ENCODE measurements around the gene SARDH.
"Not testable (repeated sequence)": the region's sequence is repeated elsewhere in the genome, so short reads cannot be mapped to it uniquely, and the experiment has no call there.

Gene SARDH

DNA sequence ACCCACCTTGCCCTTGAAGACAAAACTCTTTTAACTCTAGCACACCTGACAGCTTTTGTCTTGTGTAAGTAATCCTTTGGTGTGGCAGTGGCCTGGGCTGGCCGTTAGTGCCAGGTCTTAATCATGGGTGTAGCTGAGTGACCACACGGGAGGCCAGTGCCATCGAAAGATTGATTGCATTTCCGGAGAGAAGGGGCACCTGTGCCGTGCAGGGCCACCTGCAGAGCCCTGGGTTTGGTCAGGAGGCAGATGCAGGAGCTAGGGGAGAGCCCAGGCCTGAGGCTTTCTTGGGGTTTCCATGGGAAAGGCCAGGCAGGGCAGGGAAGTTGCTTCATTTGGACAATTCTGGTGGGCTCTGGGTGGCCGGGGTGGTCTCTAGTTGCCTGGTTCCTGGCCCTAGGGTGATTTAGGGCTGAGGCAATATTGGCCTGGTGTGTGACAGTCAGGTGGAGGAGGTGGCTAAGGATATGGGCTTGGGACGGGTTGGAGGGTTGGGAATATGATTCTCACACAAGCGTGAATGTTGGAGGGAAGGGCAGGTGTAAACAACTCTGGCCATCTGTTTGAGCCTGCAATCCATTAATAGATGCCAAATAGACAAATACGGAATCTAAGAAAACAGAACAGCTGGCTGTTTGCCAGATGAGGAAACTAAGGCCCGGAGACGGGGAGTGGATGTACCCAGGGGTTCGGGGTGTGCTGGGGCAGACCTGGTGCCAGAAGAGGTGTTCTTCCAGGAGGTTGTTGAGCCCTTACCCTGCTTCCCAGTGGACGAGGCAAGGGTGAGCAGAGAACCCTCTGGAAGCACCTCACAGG lies 97.4 kb downstream of the SARDH start:
- no peak for DNase-seq

- no peak for DNase-seq
Observed at GRCh38 chr9:133640160-133640559, 98.0 kb downstream of the SARDH start.

DNA sequence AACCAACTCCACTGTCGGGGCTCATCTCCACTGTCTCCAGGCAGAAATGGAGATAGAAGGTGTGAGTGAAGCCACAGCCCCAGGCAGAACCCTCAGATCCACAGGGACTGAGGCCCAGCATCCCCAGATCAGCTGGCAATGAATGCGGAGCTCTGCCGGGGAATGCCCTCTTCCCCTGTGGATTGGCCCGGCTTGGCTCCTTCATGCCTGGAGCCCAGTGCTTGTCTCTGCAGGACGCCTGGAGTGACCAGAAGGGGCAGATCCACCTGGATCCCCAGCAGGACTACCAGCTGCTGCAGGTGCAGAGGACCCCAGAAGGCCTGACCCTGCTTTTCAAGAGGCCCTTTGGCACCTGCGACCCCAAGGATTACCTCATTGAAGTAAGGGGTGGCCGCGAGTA lies 98.5 kb downstream of the SARDH start:
- no peak for DNase-seq

GRCh38 chr9:133638711-133639110 lies 99.4 kb downstream of the SARDH start:
- DNase-seq, result no peak

- DNase-seq, result no peak
Observed at GRCh38 chr9:133638076-133638475, 100.1 kb downstream of the SARDH start.

- DNase-seq, result no peak
Observed at GRCh38 chr9:133637451-133638055, 100.6 kb downstream of the SARDH start.

DNA sequence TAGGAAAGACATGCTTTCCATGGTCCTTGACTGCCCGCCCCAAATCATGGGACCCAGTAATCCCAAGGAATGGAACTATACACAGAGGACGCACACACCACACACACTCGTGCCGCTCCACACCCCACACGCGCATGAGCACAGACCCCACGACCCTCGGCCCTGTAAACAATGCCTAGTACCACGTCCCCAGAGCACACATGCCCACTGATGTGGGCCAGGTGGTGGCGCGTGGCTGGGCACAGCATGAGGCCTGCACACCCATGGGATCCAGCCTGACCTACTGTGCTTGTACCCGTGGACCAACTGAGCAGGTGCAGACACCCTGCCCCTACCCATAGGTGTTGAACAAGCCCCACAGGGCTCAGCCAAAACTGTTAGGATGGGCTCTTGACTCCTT lies 101.2 kb downstream of the SARDH start:
- no peak for DNase-seq

GRCh38 chr9:133635533-133636531 lies 102.3 kb downstream of the SARDH start, which contains the start of gene DBH:
DBH (plus strand) TSS chr9:133636363; CDS start chr9:133636372, 9 bp downstream.
- DNase-seq, result no peak

GRCh38 chr9:133635098-133635497 lies 103.1 kb downstream of the SARDH start:
- no peak for DNase-seq

- no peak for DNase-seq
Observed at GRCh38 chr9:133634081-133634691, 104.0 kb downstream of the SARDH start.

DNA sequence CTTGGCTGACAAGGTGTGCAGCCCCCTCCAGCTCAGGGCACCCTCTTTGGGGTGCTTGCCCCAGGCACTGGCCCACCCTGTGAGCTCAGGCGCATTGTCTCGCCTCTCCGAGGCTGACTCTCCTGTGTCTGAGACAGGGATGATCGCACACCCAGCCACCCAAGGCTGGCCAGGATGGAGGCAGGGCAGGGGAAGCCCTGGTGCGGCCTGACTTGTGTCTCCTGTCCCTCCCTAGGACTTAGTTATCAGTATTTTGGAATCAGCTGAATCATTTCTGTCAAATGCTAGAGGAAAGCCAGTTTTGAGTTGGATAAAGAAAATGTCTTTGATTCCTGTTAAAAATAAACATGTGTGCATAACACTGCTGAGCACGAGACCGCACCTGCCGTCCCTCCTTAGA lies 104.5 kb downstream of the SARDH start:
- no peak for DNase-seq

GRCh38 chr9:133632806-133633680 lies 105.1 kb downstream of the SARDH start:
- DNase-seq, result no peak

DNA sequence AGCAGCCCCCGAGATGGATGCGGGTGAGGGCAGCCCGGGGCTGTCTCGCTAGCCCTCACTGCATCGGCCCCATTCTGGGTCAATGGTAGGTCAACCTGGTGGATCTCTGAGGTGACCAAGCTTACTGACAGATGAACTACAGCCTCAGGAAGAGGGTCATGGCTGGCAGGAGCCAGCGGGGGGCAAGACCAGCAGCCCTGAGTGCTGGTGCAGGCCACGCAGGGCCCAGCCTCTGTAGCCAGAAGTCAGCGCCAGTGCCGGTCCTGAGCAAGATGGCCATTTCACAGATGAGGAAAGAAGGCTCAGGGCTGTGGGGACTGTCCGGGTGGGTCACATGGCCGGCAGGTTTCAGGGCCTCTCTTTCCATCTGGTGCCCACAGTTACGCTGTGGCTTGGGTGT lies 107.0 kb downstream of the SARDH start:
- DNase-seq, result no peak

DNA sequence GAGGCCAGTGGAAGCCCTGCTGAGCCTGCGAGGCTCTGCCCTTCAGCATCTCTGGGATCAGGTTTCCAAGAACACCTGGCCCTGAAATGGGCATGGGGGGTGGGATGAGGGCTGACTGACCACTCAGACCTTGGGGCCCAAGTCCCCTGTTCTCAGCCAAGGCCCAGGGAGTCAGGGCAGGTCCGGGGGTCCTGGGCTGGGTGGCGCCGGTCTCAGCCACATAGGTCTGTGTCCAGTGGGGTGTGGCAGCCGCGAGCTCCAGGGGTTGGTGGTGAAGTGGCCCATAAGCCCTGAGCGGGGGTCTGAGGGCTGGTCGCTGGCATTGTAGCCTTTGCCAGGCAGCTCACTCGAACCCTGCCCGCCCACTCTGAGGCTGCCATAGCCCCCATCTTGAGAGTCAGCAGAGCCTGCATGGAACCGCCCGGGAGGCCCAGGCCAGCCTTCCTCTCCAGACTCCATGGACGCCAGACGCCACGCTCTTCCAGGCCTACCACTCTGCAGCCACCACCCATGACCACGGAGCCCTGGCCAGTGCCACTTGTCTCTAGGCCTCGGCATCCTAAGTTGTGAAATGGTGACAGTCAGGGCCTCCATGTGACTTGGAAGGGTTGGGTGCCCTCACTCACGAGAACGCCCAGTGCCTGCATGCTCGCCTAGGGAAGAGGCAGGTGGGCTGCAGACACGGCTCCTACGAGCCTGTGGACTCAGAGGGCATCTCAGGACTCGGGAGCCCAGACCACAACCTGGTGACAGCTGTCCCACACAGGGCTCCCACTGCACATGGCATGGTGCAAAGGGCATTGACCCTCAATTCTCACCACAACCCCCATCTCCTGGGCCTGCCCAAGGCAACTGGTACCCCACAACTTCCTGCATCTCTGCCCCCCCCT lies 108.7 kb downstream of the SARDH start:
- DNase-seq, result no peak

DNA sequence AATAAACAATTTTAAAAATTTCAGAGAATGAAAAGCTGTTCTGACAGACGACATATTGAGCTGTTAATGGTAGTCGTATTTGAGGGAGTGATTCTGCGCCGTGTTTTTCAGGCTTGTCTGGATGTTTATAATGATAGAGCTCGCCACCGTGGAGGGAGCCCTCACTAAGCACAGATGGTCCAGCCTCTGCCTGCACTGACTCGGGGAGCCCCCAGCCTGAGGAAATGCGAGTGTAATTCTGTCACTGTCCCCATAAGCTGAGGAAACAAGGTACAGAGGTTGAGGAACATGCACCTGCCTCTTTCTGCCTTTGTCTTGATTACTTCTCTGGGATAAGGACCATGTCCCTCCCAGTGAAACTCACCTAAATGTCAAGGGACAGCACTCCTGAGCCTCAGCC lies 109.4 kb downstream of the SARDH start:
- no peak for DNase-seq

- no peak for DNase-seq
Observed at GRCh38 chr9:133627341-133627740, 110.8 kb downstream of the SARDH start.

DNA sequence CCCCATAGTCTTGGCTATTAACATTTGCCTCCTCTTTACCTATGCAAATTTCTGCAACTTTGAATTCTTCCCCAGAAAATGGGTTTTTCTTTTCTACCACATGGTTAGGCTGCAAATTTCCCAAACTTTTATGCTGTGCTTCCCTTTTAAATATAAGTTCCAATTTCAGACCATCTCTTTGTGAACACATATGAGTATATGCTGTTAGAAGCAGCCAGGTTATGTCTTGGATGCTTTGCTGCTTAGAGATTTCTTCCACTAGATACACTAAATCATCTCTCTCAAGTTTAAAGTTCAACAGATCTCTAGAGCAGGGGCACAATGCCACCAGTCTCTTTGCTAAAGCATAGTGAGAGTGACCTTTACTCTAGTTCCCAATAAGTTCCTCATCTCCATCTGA lies 112.1 kb downstream of the SARDH start:
- not testable (repeated sequence) for DNase-seq

DNA sequence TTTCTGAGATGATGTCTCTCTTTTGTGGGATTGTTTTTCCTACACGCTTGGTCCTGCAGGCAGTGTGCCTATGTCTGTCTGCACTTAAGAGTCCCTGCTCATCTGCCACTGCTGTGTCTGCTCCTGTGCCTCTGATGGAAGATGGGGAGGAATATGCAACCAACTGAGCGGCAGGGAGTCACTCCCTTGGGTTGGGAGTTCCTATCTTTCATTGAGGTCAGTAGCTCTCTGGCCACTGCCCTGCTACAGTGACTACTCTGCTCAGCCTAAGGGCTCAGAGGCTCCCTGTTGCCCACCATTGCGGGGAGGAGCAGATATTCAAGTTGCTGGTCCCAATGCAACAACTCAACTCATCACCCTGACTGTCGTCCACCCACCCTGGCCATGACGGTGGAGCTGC lies 115.6 kb downstream of the SARDH start:
- DNase-seq, result no peak

- no peak for DNase-seq
Observed at GRCh38 chr9:133621725-133622267, 116.4 kb downstream of the SARDH start.

DNA sequence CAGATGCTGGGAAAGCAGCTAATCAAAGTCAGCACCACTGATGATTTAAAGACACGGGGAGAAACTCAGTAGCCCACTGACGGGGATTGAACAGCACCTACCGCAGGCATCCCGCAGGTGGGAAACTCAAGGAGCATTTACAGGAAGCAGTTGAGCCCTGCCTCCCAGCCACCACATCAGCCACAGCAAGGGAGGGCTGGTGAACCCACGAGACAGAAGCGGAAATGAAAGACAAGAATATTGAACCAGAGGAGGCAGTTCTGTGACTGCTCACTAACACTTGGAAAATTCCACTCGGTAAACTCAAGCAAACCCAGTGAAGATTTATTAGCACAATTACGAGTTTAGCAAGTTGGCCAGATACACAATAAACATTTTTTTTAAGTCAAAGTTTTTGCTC lies 118.4 kb downstream of the SARDH start:
- no peak for DNase-seq

Data from GF-D8 (cell line).